CD14-positive monocyte (primary cell): ENCODE data around the gene RER1. TPM values are rescaled to one million over a fixed set of nuclear protein-coding genes. Genes with fewer than 3 reads are reported as not detected.

Source experiments
- DNase-seq, 3 donors: peaks; one replicate each; pipeline ENCODE4 v3.0.0-alpha.2; 2011 to 2022
- H2AFZ ChIP-seq: 2 replicates; pipeline ENCODE4 v1.6.0; 2012; ENCODE audit warnings: mild to moderate bottlenecking, low read depth, low read length, inconsistent platforms; ENCODE audit not compliant: insufficient read depth, poor library complexity, severe bottlenecking
- H3K27ac ChIP-seq, 2 donors: 1 replicate in 1 of 2; 2 replicates in 1 of 2; pipeline ENCODE4 v1.5.1; 2012 to 2013; ENCODE audit warnings: low read length in 2 of 2, control low read depth in 1 of 2, inconsistent platforms in 1 of 2, low read depth in 1 of 2, mild to moderate bottlenecking in 1 of 2
- H3K27me3 ChIP-seq, 2 donors: one replicate each; pipeline versions ENCODE4 v1.6.0 to v1.6.1; 2011 to 2013; ENCODE audit warnings: low read length in 2 of 2; ENCODE audit not compliant: control insufficient read depth in 2 of 2, insufficient read depth in 2 of 2
- H3K36me3 ChIP-seq, 2 donors: replicated peaks in 1 of 2; 1 replicate in 1 of 2; 2 replicates in 1 of 2; pipeline versions ENCODE4 v1.5.1 to v1.6.1; 2012 to 2013; ENCODE audit warnings: low read length in 2 of 2, control low read depth in 1 of 2, inconsistent platforms in 1 of 2, mild to moderate bottlenecking in 1 of 2; ENCODE audit not compliant: insufficient read depth in 2 of 2, control insufficient read depth in 1 of 2
- H3K4me1 ChIP-seq, 2 donors: 1 replicate in 1 of 2; 2 replicates in 1 of 2; pipeline versions ENCODE4 v1.5.1 to v1.6.1; 2012 to 2013; ENCODE audit warnings: low read length in 2 of 2, control low read depth in 1 of 2, inconsistent platforms in 1 of 2, mild to moderate bottlenecking in 1 of 2, moderate library complexity in 1 of 2; ENCODE audit not compliant: insufficient read depth in 2 of 2, control insufficient read depth in 1 of 2
- H3K4me2 ChIP-seq: replicated peaks from 2 replicates; pipeline ENCODE3; 2012; ENCODE audit warnings: low read length, moderate library complexity, mild to moderate bottlenecking; ENCODE audit not compliant: poor library complexity, severe bottlenecking; ENCODE audit errors: extremely low read depth
- H3K4me3 ChIP-seq, 3 experiments: fragments of 200-600 bp in 1 of 3; sonication (generic) in 1 of 3; replicated peaks in 1 of 3; 1 replicate in 2 of 3; 2 replicates in 1 of 3; pipeline ENCODE4 v1.5.1; 2011 to 2013; ENCODE audit warnings: low read length in 3 of 3, mild to moderate bottlenecking in 3 of 3, control low read depth in 2 of 3, low read depth in 2 of 3, inconsistent platforms in 1 of 3, moderate library complexity in 1 of 3
- H3K79me2 ChIP-seq: 2 replicates; pipeline ENCODE4 v1.6.0; 2012; ENCODE audit warnings: mild to moderate bottlenecking, control low read depth, inconsistent platforms, low read length, moderate library complexity; ENCODE audit not compliant: insufficient read depth
- H3K9ac ChIP-seq: 2 replicates; pipeline ENCODE4 v1.6.0; 2017; ENCODE audit warnings: low read length, mild to moderate bottlenecking; ENCODE audit not compliant: insufficient read depth, poor library complexity, severe bottlenecking
- H3K9me3 ChIP-seq, 2 donors: replicated peaks in 1 of 2; 1 replicate in 1 of 2; 2 replicates in 1 of 2; pipeline versions ENCODE4 v1.5.1 to v1.6.1; 2012 to 2013; ENCODE audit warnings: low read length in 2 of 2, control low read depth in 1 of 2; ENCODE audit not compliant: control insufficient read depth in 1 of 2, insufficient read depth in 1 of 2
- H4K20me1 ChIP-seq: 2 replicates; pipeline ENCODE4 v1.6.0; 2012; ENCODE audit warnings: mild to moderate bottlenecking, low read length, control low read depth, moderate library complexity; ENCODE audit not compliant: insufficient read depth
- H3K27ac Mint-ChIP-seq, 7 donors: one replicate each; pipeline ENCODE4 v1.8.0; 2020; ENCODE audit warnings: mild to moderate bottlenecking in 7 of 7, mixed read lengths in 7 of 7, moderate library complexity in 6 of 7, inconsistent platforms in 2 of 7
- H3K27me3 Mint-ChIP-seq, 3 donors: one replicate each; pipeline ENCODE4 v1.8.0; 2021 to 2022; ENCODE audit warnings: low read depth in 3 of 3, mild to moderate bottlenecking in 3 of 3, mixed read lengths in 3 of 3, moderate library complexity in 3 of 3, inconsistent platforms in 1 of 3
- H3K36me3 Mint-ChIP-seq, 2 donors: one replicate each; pipeline ENCODE4 v1.8.0; 2020; ENCODE audit warnings: mixed read lengths in 2 of 2, inconsistent platforms in 1 of 2, mild to moderate bottlenecking in 1 of 2
- H3K4me1 Mint-ChIP-seq: one replicate; pipeline ENCODE4 v1.8.0; 2020; ENCODE audit warnings: mild to moderate bottlenecking, mixed read lengths
- H3K4me3 Mint-ChIP-seq, 2 donors: one replicate each; pipeline ENCODE4 v1.8.0; 2020; ENCODE audit warnings: mild to moderate bottlenecking in 2 of 2, mixed read lengths in 2 of 2, moderate library complexity in 1 of 2
- H3K9me3 Mint-ChIP-seq, 7 donors: one replicate each; pipeline ENCODE4 v1.8.0; 2020 to 2022; ENCODE audit warnings: mixed read lengths in 7 of 7, mild to moderate bottlenecking in 6 of 7, moderate library complexity in 6 of 7, inconsistent platforms in 2 of 7
- WGBS: methylation state at CpG from one replicate; pipeline ENCODE4 v1.1.5; 2013; ENCODE audit warnings: missing lambda C conversion rate; ENCODE audit not compliant: insufficient coverage; 5-methylcytosine and 5-hydroxymethylcytosine counted together
- intact Hi-C, 2 donors: fragments of 100-400 bp; cut with micrococcal nuclease; formaldehyde crosslinking; loops; one replicate each; pipeline versions ENCODE4 v1.15.0 to v1.15.1; 2023
- polyA plus RNA-seq, 3 donors: library from polyadenylated mRNA; depleted of rRNA in 1 of 3; unstranded in 2 of 3; stranded (reverse) in 1 of 3; fragments of 300-500 nt in 2 of 3; fragments of >200 nt in 1 of 3; fragmentation: Illumina TruSeq in 2 of 3; gene quantifications; 1 replicate in 2 of 3; 2 replicates in 1 of 3; pipeline ENCODE4 v1.2.3, GENCODE V29; 2012 to 2021
- TF ChIP-seq, protein P1 (sequence below): fragments of 200-600 bp; IDR thresholded peaks from one replicate; pipeline ENCODE4 v1.8.0; 2022; ENCODE audit warnings: antibody characterized with exemption, mild to moderate bottlenecking

RER1 gene
- polyA plus RNA-seq, 3 donors, result 98.3 to 235 (median 193) TPM

DNA sequence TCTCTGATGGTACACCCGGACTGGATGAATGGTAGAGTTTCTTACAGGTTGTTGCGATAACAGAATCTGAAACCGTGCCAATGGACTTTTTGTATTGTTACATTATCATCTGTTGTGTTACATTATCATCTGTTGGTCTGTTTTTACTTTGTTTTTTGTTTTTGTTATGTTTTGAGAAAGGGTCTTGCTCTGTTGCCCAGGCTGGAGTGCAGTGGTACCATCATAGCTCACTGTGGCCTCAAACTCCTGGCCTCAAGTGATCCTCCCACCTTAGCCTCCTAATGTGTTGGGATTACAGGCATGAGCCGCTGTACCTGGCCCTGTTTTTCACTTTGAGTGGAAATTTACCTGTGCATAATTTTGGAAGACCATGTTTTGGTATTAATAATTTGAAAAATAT is 30.9 kb downstream of the RER1 start:
- H3K27me3 ChIP-seq, result no peaks in the 10 kb centered on the region
- H3K36me3 ChIP-seq, result no peaks in the 10 kb centered on the region
- peaks cover 2 to 36% (median 10%) of the 10 kb centered on the region in 3 donors for H3K27me3 Mint-ChIP-seq
- peaks cover 0 to 13% of the 10 kb centered on the region in 2 donors for H3K9me3 ChIP-seq
- H2AFZ ChIP-seq, result no peak overlapping the region
- no peak overlapping the region for H3K27ac ChIP-seq
- no peaks in the 10 kb centered on the region for H3K36me3 Mint-ChIP-seq
- no peak overlapping the region for H3K27ac Mint-ChIP-seq
- intact Hi-C loops, result no loop called here
- no peak overlapping the region for H3K9ac ChIP-seq
- H3K4me1 Mint-ChIP-seq, result no peaks in the 10 kb centered on the region
- H3K4me3 ChIP-seq, result no peak overlapping the region
- H3K4me3 Mint-ChIP-seq, result no peak overlapping the region
- no peaks in the 10 kb centered on the region for H3K4me1 ChIP-seq
- no CpG with 5 or more reads among the region's 4 CpGs for WGBS
- H3K79me2 ChIP-seq, result no peaks in the 10 kb centered on the region
- DNase-seq, result no peak
- peaks cover 2 to 15% (median 9%) of the 10 kb centered on the region in 7 donors for H3K9me3 Mint-ChIP-seq
- TF ChIP-seq, protein P1, sequence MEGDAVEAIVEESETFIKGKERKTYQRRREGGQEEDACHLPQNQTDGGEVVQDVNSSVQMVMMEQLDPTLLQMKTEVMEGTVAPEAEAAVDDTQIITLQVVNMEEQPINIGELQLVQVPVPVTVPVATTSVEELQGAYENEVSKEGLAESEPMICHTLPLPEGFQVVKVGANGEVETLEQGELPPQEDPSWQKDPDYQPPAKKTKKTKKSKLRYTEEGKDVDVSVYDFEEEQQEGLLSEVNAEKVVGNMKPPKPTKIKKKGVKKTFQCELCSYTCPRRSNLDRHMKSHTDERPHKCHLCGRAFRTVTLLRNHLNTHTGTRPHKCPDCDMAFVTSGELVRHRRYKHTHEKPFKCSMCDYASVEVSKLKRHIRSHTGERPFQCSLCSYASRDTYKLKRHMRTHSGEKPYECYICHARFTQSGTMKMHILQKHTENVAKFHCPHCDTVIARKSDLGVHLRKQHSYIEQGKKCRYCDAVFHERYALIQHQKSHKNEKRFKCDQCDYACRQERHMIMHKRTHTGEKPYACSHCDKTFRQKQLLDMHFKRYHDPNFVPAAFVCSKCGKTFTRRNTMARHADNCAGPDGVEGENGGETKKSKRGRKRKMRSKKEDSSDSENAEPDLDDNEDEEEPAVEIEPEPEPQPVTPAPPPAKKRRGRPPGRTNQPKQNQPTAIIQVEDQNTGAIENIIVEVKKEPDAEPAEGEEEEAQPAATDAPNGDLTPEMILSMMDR, result no peak
- no peak overlapping the region for H3K4me2 ChIP-seq
- no peaks in the 10 kb centered on the region for H4K20me1 ChIP-seq

DNA sequence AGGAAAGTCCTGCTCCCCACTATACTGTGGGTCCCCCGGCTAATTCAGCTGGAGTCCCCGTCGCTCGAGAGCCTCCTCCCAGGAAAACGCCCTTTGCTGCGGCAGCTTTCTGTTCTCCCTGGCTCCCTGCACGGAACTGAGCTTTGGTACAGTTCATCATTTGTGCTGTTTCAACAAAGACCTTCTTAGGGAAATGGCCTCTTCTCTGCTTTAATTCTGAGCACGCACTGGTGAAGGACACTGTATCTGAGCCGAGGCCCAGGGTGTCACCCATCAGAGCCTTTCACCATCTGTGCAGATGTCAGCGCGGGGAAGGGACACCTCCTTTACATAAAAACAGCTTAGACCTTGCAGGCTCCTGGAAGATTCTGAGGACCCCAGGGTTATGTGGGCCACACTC is 34.3 kb downstream of the RER1 start:
- Mint-ChIP-seq H3K4me1 (no peaks in the 10 kb centered on the region), H3K27ac (no peak overlapping the region), H3K36me3 (no peaks in the 10 kb centered on the region), H3K9me3 (peaks cover 15 to 27% (median 21%) of the 10 kb centered on the region in 7 donors), H3K27me3 (peaks cover 4 to 21% (median 9%) of the 10 kb centered on the region in 3 donors), H3K4me3 (no peak overlapping the region)
- Histone ChIP-seq H3K4me3 (no peak overlapping the region), H3K9ac (no peak overlapping the region), H3K4me2 (no peak overlapping the region), H3K27ac (no peak overlapping the region), H4K20me1 (no peaks in the 10 kb centered on the region), H3K36me3 (no peaks in the 10 kb centered on the region), H2AFZ (no peak overlapping the region), H3K79me2 (no peaks in the 10 kb centered on the region), H3K27me3 (no peaks in the 10 kb centered on the region), H3K4me1 (no peaks in the 10 kb centered on the region), H3K9me3 (peaks cover 0 to 25% of the 10 kb centered on the region in 2 donors)
- intact Hi-C loops, result no loop called here
- WGBS, result 93% methylated on average over 11 of the region's 11 CpGs
- TF ChIP-seq, protein P1, result no peak
- no peak for DNase-seq
